ENCODE measurements around the gene CIAO3.

Gene CIAO3

DNA sequence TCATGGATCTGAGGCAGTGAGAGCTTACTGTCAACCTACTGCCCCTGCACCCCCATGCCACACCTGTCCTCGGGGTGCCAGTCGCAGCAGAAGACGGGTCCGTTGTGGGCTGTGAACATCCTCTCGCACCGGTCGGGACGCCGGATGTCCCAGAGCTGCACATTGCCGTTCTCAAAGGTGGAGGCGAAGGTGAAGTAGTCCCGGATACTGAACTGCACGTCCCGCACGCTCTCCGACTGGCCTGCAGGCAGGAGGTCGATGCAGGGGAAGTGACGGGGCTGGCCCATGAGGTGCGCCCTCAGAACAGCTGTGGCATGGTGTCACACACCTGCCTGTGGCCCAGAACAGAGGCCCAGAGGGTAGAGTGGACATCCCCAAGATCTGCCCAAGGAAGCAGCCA, 53.3 kb downstream of the CIAO3 start:
- DNase-seq: no peak

DNA sequence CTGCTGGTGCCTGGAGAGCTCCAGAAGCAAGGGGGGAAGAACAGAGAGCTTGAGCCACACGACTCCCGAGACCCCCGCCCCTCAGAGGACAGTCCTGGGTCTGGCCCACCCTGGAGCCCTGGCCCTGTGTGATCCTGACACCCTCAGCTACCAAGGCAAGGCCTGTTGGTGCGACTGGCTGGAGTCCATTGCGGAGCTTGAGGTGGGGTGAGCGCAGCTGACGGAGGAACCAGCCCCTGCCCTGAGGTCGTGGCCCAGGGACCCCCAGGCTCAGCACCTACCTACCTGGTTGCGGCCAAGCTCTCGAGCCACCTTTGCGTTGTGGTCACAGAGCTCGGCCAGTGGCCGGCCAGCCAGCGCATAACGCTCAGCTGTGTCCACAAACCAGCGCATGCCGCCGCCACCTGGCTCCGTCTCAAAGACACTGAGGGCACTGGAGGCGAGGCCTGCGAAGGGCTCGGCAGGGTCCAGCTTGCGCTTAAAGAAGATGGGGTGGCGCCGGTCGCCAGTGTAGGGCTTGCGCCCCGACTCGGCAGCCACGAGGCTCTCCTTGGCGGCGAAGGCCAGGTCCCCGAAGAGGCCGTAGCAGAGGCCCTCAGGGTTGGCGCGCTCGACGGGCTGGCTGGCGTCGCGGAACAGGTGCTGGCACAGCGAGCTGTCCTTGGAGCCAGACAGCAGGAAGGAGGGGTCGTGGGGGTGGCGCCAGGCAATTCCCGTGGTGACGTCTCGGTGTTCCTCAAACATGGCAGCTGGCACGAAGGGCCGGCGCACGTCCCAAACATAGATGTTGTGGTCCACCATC, 54.1 kb downstream of the CIAO3 start:
- DNase-seq: no peak

- peak; percentile 86 for DNase-seq
These were observed 54.8 kb downstream of the CIAO3 start for GRCh38 chr16:685967-686366.

- peak; percentile 96 for DNase-seq
These were observed 55.7 kb downstream of the CIAO3 start for GRCh38 chr16:684961-685696.

DNA sequence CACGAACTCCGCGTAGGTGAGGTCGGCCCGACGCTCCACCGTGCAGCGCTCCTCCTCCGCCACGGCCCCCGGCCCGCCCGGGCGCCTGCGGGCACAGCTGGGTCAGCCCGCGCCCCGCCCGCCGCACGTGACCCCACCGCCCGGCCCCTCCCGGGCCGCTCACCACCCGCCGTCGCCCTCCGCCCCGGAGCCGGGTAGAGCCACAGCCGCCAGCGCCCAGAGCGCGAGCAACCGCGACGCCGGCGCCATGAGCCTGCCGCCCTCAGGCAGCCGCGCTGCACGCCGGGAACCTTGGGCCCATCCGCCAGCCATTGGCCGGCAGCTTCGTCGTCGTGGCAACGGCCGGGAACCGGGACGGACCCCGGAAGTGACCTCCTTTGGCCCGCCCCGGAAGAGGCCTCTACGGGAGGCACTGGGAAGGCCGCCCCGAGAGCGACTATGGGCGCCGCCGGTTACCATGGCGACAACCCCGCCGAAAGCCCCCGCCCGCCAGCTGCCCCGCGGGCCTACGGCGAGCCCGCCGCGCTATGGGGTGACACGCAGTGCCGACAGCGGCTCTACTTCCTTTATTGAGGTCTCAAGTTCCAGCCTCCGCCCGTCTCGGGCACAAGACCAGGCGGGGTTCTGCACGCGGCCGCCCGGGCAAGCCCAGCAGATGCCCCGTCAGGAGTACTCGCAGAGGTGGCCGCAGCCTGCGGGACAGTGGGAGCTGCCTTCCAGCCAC, 56.6 kb downstream of the CIAO3 start, which contains the start of gene JMJD8:
JMJD8 (minus strand) TSS at position 264 of the 724 bp plus-strand sequence; CDS start at position 249, 15 bp downstream.
- DNase-seq: peak; percentile 98

- peak; percentile 72 for DNase-seq
These were observed 57.3 kb downstream of the CIAO3 start for GRCh38 chr16:683396-684070.

- no peak for DNase-seq
These were observed 58.1 kb downstream of the CIAO3 start for GRCh38 chr16:682493-683395.

DNA sequence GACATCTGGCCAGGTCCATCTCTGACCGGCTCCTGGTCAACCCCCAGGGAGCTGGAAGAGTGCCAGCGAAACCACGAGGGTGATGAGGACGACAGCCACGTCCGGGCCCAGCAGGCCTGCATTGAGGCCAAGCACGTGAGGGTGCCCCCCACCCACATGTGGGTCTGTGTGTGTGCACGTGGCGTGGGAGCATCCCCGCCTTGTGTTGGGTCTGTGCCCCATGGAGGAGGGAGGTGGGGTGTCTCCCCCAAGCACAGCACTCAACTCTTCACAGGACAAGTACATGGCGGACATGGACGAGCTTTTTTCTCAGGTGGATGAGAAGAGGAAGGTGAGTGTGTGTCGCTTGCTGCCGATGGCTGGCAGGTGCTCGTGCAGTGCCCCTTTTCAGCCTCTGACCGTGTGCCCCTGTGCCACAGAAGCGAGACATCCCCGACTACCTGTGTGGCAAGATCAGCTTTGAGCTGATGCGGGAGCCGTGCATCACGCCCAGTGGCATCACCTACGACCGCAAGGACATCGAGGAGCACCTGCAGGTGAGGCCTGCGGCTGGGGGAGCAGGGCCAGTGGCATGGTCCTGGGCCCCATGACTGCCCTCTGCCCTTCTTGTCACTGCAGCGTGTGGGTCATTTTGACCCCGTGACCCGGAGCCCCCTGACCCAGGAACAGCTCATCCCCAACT, 58.9 kb downstream of the CIAO3 start:
- DNase-seq: no peak

GRCh38 chr16:680967-681745, 59.6 kb downstream of the CIAO3 start:
- DNase-seq: peak; percentile 64

- no peak for DNase-seq
These were observed 60.2 kb downstream of the CIAO3 start for GRCh38 chr16:680625-680945.

- DNase-seq: peak; percentile 93
These were observed 60.8 kb downstream of the CIAO3 start, which contains the start of gene STUB1 for GRCh38 chr16:679814-680624. Gene STUB1, plus strand, starts transcription at chr16:680410. Its CDS starts 116 bp downstream, at chr16:680526.
